Hematopoietic multipotent progenitor cell treated with erythropoietin and hydrocortisone succinate and interleukin-3 and kit ligand, for 4 days (in vitro differentiated cells): Measurements from ENCODE around the gene CYTH3.
"Not testable (repeated sequence)": the region's sequence is repeated elsewhere in the genome, so short reads cannot be mapped to it uniquely, and the experiment has no call there.

Source experiments
- DNase-seq: peaks from one replicate; pipeline ENCODE4 v3.0.0-alpha.2; 2015

CYTH3 gene

DNA sequence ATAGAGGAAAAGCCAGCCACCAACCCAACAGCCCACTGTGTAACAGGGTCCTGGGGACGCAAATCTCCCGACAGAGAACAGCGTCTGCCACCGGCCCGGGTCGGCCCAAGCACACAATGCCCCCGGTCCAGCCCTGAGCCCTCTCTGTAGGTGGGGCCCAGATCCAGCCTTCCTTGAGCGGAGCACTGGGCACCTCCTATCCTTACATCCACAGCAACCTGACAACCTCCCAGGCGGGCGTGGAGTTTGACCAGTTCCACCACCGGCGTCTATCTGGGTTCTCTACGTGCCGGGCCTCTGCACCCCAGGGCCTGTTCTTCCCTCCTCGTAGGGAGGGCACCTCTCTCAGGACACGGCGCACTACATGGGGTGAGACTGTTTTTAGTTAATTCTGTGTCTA lies 109.0 kb downstream of the CYTH3 start:
- DNase-seq, result no peak

DNA sequence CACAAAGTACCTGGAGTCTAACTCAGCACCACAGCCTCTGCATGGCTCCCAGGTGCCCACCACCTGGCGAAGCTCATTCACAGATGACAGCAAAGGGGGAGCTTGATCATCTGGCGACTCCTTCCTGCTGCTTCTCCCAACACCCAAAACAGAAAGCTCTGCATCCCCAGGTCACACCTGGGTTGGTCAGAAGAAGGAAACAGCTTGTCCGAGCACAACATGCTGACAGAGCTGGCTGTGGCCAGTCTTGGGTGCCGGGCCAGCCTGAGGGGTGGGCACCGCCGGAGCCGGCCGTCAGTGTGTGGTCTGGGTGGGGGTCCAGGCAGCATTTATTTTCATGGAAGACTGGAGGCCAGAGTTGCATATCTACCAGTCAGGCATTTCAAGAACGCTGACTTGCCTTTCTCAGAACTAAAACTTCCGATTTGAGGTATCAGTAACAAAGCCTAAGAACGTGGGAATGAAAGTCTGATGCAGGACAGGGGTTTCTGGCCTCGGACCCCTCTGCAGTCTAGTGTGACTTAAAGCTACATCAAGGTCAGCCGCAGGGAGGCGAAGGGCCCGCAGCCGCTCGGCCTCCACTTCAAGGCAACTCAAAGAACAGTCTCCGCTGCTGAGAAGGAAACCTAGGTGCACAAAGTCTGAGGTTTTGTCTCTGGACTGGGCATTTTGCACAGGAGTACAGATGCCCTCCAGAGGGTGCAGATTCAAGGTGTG lies 109.6 kb downstream of the CYTH3 start:
- no peak for DNase-seq

DNA sequence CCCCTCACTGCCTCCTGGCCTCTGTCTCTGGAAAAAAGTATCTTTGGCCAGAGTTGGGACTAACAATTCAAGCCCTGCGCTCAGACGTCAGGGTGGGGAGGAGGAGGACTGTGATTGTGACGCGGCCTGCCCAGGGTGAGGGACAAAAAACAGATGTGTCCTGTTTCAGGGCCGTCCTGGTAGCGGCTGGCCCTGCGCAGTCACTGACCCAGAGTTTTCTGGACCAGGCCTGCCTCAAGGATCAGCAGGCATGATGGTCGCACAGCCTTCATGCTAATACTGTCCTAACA lies 110.1 kb downstream of the CYTH3 start:
- DNase-seq, result no peak

DNA sequence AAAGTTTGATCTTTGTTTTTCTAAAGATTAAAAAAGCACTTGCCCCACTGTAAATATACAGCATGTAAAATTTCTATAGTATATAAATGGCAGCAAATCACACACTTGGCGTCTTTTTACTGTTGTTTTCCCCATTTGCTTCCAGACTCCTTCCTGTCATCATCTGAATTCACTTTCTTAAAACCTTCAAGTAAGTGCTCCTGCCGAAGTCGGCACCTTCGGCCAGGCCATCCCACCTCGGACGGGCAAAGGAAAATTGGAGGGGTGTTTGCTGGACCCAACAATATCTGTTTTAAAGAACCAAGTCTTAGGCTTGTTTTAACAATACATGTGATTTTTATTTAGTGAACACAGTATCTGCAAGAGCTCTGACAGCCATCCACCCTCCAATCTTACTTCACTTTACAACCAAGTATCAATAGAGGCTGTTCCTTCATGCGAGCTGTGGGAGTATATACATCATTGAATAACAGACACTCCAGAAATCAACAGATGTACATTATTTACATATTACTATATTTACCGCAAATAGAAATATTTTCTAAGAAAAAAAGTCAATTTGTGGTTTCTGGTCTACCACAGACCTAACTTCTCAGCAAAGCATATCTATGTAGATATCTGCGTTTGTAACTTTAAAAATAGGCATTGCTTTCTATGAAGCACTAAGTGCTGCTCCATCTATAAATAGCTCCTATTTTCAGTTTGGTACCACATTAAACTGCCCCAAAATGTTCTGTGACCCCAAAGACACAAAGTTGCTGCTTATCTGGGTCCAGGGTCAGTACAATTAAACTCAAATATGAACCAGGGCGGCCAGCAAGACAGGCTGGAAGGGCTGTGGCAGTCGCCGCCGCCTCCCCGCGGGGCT lies 110.7 kb downstream of the CYTH3 start:
- peak; percentile 34 for DNase-seq

DNA sequence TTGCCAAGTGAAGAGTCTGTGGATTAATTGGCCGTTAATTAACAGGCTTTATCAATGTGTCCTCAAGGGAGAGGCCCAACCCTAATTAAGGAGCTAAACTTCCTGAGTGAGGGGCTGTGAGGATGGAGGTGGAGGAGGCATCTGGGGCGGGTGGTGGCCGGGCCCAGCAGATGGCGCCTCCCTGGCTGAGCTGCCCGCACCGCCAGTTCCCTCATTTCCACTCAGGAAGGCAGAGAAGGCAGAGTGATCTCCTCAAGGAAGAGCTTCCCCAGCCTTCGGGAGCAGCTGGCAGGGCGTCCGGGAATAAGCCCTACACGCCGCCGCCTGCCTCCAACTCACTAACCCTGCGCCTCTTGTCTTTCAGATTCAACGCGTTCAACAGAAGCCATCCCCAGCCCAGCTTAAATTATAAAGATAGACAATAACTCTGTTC lies 112.2 kb downstream of the CYTH3 start:
- DNase-seq, result peak; percentile 29

DNA sequence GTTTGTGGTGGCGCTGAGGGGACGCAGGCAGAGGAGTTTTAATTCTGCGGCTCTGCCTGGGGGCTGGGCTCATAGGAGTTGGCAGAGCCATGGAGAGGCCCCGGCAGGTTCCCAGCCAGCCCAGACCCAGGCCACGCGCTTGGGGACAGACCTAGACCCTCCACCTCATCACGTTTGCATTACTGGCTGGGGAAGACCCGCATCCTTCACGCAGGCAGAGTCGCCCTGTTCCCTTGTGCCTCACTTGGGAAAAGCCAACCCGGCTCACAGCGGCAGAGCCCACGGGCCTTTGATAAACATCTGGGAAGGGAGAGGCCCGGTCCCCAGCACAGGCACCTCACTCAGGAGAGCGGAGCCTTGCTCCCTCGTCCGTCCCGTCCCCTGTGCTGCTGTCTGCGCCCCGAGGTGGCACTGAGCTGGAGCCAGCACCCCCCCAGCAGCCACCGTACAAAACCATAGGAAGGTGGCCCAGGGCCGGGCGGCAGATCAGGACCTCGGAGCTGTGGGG lies 112.8 kb downstream of the CYTH3 start:
- no peak for DNase-seq

DNA sequence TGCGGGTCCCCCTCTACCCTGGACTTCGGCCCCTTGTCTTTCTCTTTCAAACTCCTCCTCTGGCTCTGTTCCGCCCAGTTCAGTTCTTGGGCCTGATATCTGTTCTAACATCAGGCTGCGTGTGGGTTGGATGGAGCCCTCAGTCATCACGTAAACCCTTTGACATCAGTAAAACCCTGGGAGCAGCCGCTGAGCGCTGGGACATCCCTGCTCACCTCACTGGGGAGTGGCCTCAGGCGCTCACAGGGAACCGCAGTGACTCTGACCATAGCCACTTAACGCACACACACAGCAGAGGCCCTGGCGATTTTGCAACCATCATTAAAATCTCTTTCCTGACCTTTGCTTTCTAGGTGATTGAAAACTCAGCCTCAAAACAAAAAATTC lies 113.3 kb downstream of the CYTH3 start:
- DNase-seq, result no peak

DNA sequence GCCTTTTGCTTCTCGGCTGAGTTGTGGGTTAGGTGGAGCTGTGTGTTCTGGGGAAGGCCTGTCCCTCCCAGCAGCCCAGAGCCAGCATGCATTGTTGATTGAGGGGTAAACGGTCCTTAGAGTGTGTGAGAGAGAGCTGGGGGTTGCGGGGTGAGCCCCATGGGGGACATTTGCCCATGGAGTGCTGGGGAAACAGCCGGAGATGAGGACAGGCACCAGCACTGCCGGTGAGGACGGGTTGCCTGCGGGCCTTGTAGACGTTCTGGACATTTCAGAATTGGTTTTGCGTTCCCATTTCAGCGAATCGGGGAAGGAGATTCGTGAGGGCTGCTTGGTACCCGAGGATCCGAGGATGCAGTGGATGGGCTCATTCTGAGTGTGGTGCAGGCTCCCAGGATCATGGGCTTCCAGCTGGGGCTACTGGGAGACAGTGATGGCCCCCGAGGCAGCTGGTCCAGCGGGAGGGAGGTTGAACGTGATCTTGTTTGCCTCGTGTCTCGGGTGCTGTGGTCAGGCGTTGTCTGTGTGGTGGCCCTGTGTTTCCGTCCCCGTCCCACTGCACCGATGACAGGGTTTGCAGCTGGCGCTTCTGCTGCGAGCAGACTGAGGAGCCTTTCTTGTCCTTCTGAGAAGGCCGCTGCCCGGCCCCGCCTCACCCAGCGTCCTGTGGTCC lies 113.9 kb downstream of the CYTH3 start:
- no peak for DNase-seq

DNA sequence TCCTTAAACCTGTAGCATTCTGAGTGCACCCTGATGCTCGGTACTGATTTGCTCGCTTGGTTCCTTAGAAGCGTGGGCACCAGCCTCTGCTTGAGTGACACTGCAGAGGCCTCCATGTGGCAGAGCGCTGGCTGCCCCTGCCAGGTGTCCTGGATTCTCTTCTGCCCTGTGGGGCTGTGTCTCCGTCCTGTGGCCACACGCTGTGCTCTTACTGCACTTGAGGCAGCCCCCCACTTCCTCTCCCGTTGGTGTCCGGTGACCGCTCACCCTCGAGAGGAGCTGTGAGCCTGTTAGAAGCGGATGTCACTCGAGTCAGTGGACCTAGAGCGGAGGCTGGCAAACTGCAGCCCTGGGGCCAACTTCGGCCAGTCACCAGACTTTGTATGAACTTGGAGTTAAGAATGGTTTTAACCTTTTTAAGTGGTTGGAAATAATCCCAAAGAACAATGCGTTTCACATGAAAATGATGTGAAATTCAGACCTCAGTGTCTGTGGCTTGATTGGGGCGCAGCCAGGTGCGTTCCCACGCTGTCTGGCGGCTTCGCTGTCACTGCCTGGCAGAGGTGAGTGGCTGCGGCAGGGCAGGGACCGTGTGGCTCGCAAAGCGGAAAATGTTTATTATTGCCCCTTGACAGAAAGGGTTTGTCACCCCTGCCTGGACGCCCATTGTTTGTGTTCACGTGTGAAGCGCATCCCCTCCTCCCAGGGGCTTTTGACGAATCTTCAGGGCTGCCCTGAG lies 114.6 kb downstream of the CYTH3 start:
- DNase-seq, result no peak

DNA sequence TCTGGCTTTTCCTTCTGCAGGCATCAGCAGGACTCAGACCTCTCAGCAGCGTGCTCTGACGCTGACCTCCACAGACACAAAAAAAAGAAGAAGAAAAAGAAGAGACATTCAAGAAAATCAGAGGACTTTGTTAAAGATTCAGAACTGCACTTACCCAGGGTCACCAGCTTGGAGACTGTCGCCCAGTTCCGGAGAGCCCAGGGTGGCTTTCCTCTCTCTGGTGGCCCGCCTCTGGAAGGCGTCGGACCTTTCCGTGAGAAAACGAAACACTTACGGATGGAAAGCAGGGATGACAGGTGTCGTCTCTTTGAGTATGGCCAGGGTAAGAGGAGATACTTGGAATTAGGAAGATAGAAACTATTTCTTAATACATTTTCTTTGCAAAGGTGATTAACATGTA lies 115.7 kb downstream of the CYTH3 start:
- DNase-seq, result no peak

DNA sequence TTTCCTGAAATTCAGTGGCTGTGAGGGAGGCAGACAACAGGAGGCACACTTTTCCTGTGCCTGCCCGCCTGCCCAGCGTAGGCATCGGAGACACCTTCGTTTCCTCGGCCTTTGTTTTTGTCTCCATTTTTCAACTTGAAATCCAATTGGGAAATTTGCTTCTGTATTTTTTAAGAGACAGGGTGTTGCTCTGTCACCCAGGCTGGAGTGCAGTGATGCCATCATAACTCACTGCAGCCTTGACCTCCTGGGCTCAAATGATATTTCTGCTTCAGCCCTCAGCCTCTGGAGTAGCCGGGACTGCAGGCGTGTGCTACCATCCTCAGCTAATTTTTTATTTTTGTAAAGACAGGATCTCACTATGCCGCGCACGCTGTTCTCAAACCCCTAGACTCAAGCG lies 116.8 kb downstream of the CYTH3 start:
- no peak for DNase-seq

DNA sequence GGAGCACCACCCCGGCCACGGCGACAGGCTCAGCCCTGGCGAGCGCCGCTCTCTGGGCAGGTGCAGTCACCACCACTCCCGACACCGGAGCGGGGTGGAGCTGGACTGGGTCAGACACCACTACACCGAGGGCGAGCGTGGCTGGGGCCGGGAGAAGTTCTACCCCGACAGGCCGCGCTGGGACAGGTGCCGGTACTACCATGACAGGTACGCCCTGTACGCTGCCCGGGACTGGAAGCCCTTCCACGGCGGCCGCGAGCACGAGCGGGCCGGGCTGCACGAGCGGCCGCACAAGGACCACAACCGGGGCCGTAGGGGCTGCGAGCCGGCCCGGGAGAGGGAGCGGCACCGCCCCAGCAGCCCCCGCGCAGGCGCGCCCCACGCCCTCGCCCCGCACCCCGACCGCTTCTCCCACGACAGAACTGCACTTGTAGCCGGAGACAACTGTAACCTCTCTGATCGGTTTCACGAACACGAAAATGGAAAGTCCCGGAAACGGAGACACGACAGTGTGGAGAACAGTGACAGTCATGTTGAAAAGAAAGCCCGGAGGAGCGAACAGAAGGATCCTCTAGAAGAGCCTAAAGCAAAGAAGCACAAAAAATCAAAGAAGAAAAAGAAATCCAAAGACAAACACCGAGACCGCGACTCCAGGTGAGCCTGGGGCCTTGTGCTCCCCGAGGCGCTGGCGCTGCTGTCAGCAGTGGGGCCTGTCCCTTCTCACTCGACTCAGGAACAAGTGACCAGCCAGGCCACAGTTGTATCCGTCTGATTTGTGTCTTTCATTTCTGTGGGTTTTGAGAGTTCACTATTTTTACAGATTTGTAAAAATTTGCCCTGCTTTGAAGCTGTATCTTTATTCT lies 117.7 kb downstream of the CYTH3 start:
- no peak for DNase-seq

DNA sequence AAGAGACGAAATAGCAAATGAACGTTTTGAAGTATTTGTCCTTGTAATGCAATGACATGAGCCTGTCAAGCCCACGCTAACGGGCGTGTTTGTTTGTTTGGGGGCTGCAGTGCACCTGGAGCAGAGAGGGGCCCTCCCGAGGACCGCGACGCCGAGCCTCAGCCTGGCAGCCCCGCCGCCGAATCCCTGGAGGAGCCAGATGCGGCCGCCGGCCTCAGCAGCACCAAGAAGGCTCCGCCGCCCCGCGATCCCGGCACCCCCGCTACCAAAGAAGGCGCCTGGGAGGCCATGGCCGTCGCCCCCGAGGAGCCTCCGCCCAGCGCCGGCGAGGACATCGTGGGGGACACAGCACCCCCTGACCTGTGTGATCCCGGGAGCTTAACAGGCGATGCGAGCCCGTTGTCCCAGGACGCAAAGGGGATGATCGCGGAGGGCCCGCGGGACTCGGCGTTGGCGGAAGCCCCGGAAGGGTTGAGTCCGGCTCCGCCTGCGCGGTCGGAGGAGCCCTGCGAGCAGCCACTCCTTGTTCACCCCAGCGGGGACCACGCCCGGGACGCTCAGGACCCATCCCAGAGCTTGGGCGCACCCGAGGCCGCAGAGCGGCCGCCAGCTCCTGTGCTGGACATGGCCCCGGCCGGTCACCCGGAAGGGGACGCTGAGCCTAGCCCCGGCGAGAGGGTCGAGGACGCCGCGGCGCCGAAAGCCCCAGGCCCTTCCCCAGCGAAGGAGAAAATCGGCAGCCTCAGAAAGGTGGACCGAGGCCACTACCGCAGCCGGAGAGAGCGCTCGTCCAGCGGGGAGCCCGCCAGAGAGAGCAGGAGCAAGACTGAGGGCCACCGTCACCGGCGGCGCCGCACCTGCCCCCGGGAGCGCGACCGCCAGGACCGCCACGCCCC lies 118.5 kb downstream of the CYTH3 start:
- no peak for DNase-seq

DNA sequence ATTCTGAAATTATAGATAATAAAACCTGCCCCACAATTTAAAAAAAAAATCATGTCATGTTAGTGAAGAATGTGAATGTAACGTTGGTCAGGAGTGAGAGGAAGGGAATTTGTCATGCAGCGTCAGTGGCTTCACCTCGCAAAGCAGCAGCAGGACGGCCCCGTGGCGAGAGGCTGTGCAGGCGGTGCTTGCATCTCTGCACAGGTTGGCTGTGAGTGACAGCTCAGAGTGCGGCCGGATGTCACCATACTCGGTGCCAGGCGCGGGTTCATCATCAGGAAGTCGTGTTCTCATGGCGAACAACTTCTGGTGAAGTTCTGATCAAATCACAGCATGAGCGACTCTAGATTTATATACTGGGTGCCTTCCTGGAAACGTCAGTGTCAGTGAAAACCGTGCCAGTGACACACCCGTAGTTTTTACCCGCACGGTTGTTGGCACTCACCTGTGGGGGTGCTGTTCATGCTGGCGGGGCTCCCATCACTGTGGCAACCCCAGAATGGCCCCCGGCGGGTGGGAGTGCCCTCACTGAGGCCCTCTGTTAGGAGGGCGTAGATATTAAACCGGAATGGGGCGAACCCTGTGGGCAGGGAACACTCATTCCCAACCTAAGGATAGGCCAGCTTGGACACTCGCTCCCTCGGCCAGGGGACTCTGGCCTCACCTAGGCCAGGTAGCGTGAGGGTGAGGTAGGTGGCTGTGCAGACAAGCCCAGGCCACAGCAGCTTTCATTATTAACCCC lies 120.3 kb downstream of the CYTH3 start:
- DNase-seq, result no peak

DNA sequence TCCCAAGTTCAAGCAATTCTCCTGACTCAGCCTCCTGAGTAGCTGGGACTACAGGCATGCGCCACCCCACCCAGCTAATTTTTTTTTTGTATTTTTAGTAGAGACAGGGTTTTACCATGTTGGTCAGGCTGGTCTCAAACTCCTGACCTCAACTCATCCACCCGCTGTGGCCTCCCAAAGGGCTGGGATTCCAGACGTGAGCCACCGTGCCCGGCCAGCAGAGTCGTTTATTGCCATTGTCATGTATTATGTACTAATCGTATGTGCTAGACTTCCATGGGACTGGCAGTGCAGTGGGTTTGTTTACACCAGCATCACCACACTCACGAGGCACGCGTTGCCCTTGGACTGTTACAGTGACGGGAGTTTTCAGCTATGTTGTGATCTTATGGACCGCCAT lies 120.9 kb downstream of the CYTH3 start:
- not testable (repeated sequence) for DNase-seq

DNA sequence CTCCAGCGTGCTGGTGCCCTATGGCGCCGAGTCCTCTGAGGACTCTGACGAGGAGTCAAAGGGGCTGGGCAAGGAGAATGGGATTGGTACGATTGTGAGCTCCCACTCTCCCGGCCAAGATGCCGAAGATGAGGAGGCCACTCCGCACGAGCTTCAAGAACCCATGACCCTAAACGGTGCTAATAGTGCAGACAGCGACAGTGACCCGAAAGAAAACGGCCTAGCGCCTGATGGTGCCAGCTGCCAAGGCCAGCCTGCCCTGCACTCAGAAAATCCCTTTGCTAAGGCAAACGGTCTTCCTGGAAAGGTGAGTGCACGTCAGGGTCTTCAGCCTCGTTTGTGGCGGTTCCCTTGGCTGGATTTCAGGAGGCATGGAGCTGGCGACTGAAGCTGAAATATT lies 122.4 kb downstream of the CYTH3 start:
- DNase-seq, result no peak

DNA sequence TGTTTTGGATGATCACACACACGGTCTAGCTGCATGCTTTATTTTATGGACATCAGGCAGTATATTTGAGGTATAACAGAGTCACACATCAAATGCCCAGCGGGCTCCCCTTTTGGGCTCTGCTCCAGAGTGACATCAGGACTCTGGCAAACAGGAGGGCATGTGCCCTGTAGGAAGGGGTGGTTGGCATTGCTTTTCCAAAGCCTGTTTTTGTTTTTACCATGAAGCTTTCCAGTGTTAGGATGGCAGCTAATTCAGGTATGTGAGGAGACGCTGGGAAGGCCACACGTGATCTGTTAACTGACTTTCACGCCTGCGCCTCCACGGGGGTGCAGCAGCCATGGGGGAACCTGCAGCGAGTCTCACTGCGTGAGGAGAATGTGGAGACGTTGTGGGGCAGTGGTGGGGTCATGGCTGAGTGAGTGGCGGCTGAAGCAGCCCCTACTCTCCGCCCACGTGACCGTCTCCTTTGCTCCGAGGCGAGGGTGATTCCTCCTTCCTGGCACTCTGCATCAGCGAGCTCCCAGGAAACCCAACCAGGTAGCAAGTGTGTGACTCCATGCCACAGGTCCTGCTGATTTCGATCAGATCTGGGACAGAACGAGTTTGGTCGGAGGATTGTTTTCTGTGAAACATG lies 123.6 kb downstream of the CYTH3 start:
- DNase-seq, result no peak

DNA sequence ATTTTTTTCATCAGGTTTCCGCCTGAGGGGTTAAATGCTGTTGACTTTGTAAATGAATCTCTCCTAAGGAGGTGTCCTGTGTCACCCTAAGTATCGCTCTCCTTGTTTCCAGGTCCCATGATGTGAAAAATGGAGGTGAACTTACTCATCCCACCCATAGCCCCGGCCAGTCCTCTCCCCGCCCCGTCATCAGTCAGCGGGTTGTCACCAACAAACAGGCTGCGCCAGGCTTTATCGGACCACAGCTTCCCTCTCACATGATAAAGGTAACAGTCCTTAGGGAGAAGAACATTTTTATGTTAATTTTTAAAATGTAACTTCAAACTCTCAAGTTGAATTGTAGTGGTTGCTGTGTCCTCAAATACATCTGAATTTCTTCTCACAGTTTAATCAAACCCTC lies 124.8 kb downstream of the CYTH3 start:
- DNase-seq, result no peak

DNA sequence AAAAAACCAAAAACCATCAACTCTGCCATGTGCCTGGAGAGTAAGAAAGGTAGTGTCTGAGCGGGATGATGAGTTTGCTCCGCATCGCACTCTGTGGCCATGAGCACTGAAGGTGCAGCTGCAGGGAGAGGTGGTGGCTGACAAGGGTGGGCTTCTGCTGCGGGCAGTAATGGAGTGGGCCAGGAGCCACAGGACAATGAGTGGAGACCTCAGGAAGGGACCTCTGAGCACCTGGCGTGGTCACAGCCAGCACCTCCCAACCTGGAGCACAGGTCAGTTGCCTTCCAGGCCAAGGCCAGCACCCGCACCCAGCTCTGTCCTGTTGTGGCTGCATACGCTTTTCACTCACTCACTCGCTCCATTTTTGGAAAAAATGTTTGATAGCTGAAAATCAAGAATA lies 125.8 kb downstream of the CYTH3 start:
- no peak for DNase-seq

DNA sequence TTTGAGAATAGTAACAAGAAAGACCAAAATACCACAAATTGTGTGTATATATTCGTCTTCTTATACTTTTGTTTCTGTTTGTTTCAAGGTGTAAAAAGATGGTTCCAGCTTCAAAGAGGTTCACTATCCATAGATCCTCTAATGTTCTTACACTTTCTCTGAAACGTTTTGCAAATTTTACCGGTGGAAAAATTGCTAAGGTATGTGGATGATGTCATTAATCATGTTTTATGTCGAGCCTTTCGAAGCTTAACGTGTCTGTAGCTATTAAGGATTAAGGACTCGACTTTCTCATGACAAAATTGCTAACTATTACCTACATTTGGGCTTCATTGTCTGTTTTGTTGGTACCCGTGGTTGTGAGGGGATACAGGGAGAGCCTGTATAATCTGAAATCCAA lies 128.4 kb downstream of the CYTH3 start:
- DNase-seq, result no peak
